SK-N-SH treated with all-trans-retinoic acid at 6 μM for 48 hours (cell line): Measurements from ENCODE around the gene WWC2.

Experiments used
- ATAC-seq: fragments of 200-7000 bp; cut with Tn5 transposase; 3 replicates; pipeline ENCODE4 v1.9.1; 2020; ENCODE audit warnings: mild to moderate bottlenecking, moderate library complexity
- ARNTL ChIP-seq: fragments of 450-650 bp; formaldehyde crosslinking; IDR thresholded peaks from 2 replicates; pipeline ENCODE4 v1.5.0; 2020; ENCODE audit warnings: low read depth, mild to moderate bottlenecking, moderate library complexity, borderline replicate concordance
- BACH2 ChIP-seq: fragments of 250-450 bp; sonication (Bioruptor Pico); IDR thresholded peaks from 2 replicates; pipeline ENCODE4 v1.9.0; 2021; ENCODE audit warnings: mild to moderate bottlenecking, borderline replicate concordance
- CSDC2 ChIP-seq: fragments of 250-450 bp; sonication (Bioruptor Pico); IDR thresholded peaks from 2 replicates; pipeline ENCODE4 v1.5.0; 2020; ENCODE audit warnings: mild to moderate bottlenecking, moderate library complexity
- ESRRG ChIP-seq: fragments of 250-450 bp; sonication (Bioruptor Pico); IDR thresholded peaks from 2 replicates; pipeline ENCODE4 v1.6.1; 2021; ENCODE audit warnings: mild to moderate bottlenecking
- ISL1 ChIP-seq: fragments of 250-450 bp; sonication (Bioruptor Pico); IDR thresholded peaks from 2 replicates; pipeline ENCODE4 v2.1.2; 2022; ENCODE audit warnings: mild to moderate bottlenecking, moderate library complexity
- OSR1 ChIP-seq: fragments of 250-450 bp; sonication (Bioruptor Pico); IDR thresholded peaks from 2 replicates; pipeline ENCODE4 v1.8.0; 2022; ENCODE audit warnings: moderate library complexity, mild to moderate bottlenecking, inconsistent platforms
- PPARA ChIP-seq: fragments of 250-450 bp; sonication (Bioruptor Pico); IDR thresholded peaks from 2 replicates; pipeline ENCODE4 v1.5.0; 2020; ENCODE audit warnings: mild to moderate bottlenecking, borderline replicate concordance
- RARB ChIP-seq: fragments of 250-450 bp; sonication (Bioruptor Pico); IDR thresholded peaks from 2 replicates; pipeline ENCODE4 v1.8.0; 2021; ENCODE audit warnings: mild to moderate bottlenecking, moderate library complexity
- SNAI2 ChIP-seq: fragments of 250-450 bp; sonication (Bioruptor Pico); IDR thresholded peaks from 2 replicates; pipeline ENCODE4 v1.5.0; 2020; ENCODE audit warnings: mild to moderate bottlenecking, moderate library complexity
- TCF4 ChIP-seq: fragments of 250-450 bp; sonication (Bioruptor Pico); IDR thresholded peaks from 2 replicates; pipeline ENCODE4 v1.8.0; 2021; ENCODE audit warnings: mild to moderate bottlenecking, moderate library complexity, borderline replicate concordance
- TOX ChIP-seq: fragments of 250-450 bp; sonication (Bioruptor Pico); IDR thresholded peaks from 2 replicates; pipeline ENCODE4 v1.8.0; 2021; ENCODE audit warnings: mild to moderate bottlenecking, moderate library complexity, borderline replicate concordance
- ZC3H10 ChIP-seq: fragments of 250-450 bp; sonication (Bioruptor Pico); IDR thresholded peaks from 2 replicates; pipeline ENCODE4 v1.5.1; 2021; ENCODE audit warnings: mild to moderate bottlenecking, moderate library complexity
- ZNF565 ChIP-seq: fragments of 450-650 bp; formaldehyde crosslinking; conservative IDR thresholded peaks from 2 replicates; pipeline ENCODE4 v1.5.0; 2020; ENCODE audit warnings: low read depth, mild to moderate bottlenecking, moderate library complexity
- ZNF8 ChIP-seq: fragments of 450-650 bp; formaldehyde crosslinking; IDR thresholded peaks from 2 replicates; pipeline ENCODE4 v1.5.0; 2020; ENCODE audit warnings: mild to moderate bottlenecking, moderate library complexity
- TF ChIP-seq, protein P1 (sequence below): fragments of 250-450 bp; sonication (Bioruptor Pico); IDR thresholded peaks from 2 replicates; pipeline ENCODE4 v1.5.0; 2020; ENCODE audit warnings: mild to moderate bottlenecking, moderate library complexity
- TF ChIP-seq, protein P2 (sequence below): fragments of 250-450 bp; sonication (Bioruptor Pico); IDR thresholded peaks from 2 replicates; pipeline ENCODE4 v1.8.0; 2020; ENCODE audit warnings: mild to moderate bottlenecking, moderate library complexity, borderline replicate concordance
- TF ChIP-seq, protein P3 (sequence below): fragments of 250-450 bp; sonication (Bioruptor Pico); IDR thresholded peaks from 2 replicates; pipeline ENCODE4 v1.5.1; 2021; ENCODE audit warnings: mild to moderate bottlenecking, moderate library complexity
- TF ChIP-seq, protein P4 (sequence below): fragments of 250-450 bp; sonication (Bioruptor Pico); IDR thresholded peaks from 2 replicates; pipeline ENCODE4 v1.5.1; 2020; ENCODE audit warnings: low read depth, mild to moderate bottlenecking, moderate library complexity
- TF ChIP-seq, protein P5 (sequence below): fragments of 250-450 bp; sonication (Bioruptor Pico); IDR thresholded peaks from 2 replicates; pipeline ENCODE4 v1.8.0; 2021; ENCODE audit warnings: low read depth, mild to moderate bottlenecking, moderate library complexity, borderline replicate concordance

WWC2 gene

DNA sequence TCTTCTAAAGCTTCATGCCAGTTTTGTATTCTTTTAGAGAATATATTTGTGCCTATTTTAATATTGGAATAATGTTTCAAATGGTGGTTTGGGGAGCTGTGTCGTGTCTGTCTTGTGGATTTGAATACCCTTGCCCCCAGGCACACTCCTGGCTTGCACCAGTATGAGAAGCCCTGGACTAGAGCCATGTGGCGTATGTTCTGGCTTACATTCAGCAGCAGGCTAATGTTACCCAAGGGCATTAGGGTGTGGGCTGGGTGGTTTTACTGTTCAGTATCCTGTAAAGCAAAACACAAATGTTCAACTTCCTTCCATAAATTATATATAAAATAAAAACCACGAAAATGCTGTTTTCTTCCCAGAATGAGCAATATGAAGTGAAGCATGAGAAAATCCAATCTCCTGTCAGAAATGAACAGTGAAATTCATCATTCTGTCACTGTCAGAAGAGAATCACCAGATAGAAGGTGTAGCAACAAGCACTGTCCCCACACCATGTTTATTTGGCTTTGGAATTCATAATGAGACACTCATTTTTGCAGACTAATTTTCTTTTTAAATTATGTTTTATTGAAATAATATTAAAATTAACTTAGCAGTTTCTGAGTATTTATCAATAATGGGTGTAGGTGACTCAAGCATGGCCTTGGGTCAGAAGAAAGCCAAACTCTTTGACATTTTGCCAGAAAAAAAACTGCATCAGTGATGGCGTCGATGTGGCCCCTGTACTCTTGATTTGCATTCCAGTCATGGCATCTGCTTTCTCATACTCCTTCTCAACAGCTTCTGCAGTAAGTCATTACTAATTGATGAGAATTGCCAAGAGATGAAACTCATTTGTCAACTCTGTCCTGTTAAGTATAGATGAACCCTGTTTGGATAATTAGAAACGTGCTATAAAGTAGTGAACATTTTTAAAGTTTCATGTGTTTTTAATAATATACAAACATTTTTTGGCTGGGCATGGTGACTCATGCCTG, 43.8 kb downstream of the WWC2 start:
- TF ChIP-seq SNAI2 (CRISPR knock-in tag), result no peak
- TF ChIP-seq TOX (CRISPR knock-in tag), result 0 out of 2 replicates have a peak, but pooled peaks have one; percentile 13
- TF ChIP-seq, protein P1, sequence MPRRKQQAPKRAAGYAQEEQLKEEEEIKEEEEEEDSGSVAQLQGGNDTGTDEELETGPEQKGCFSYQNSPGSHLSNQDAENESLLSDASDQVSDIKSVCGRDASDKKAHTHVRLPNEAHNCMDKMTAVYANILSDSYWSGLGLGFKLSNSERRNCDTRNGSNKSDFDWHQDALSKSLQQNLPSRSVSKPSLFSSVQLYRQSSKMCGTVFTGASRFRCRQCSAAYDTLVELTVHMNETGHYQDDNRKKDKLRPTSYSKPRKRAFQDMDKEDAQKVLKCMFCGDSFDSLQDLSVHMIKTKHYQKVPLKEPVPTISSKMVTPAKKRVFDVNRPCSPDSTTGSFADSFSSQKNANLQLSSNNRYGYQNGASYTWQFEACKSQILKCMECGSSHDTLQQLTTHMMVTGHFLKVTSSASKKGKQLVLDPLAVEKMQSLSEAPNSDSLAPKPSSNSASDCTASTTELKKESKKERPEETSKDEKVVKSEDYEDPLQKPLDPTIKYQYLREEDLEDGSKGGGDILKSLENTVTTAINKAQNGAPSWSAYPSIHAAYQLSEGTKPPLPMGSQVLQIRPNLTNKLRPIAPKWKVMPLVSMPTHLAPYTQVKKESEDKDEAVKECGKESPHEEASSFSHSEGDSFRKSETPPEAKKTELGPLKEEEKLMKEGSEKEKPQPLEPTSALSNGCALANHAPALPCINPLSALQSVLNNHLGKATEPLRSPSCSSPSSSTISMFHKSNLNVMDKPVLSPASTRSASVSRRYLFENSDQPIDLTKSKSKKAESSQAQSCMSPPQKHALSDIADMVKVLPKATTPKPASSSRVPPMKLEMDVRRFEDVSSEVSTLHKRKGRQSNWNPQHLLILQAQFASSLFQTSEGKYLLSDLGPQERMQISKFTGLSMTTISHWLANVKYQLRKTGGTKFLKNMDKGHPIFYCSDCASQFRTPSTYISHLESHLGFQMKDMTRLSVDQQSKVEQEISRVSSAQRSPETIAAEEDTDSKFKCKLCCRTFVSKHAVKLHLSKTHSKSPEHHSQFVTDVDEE (CRISPR knock-in tag), result no peak
- no peak for TF ChIP-seq RARB
- TF ChIP-seq TCF4, result peak; percentile 32; the same call in 1 of the 2 replicates
- no peak for TF ChIP-seq ZNF565 (CRISPR knock-in tag)
- TF ChIP-seq, all 23 proteins: peak for 2

DNA sequence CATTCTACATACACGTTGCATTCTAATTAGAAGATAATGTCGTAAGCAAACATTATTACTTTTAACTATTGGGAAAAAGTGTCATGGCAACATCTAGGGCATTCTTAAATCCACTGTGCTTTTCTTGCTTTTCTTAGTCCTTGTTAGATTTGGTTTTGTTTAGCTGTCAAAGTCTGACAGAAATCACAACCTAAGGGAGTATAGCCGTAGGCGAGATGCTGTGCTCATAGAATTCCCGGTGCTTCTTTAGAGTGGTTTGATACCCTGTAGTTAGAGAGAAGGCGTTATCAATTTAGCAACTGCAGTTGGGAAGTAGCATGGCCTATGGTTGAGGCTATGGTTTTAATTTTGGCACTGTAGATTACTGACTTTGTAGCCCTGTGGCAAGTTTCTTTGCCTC, 45.7 kb downstream of the WWC2 start:
- ATAC-seq, result no peak
- TF ChIP-seq ZNF565 (CRISPR knock-in tag) (no peak), OSR1 (no peak), ISL1 (CRISPR knock-in tag) (no peak), TCF4 (no peak), ESRRG (CRISPR knock-in tag) (no peak), PPARA (CRISPR knock-in tag) (no peak)
- TF ChIP-seq, protein P2, sequence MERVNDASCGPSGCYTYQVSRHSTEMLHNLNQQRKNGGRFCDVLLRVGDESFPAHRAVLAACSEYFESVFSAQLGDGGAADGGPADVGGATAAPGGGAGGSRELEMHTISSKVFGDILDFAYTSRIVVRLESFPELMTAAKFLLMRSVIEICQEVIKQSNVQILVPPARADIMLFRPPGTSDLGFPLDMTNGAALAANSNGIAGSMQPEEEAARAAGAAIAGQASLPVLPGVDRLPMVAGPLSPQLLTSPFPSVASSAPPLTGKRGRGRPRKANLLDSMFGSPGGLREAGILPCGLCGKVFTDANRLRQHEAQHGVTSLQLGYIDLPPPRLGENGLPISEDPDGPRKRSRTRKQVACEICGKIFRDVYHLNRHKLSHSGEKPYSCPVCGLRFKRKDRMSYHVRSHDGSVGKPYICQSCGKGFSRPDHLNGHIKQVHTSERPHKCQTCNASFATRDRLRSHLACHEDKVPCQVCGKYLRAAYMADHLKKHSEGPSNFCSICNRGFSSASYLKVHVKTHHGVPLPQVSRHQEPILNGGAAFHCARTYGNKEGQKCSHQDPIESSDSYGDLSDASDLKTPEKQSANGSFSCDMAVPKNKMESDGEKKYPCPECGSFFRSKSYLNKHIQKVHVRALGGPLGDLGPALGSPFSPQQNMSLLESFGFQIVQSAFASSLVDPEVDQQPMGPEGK (CRISPR knock-in tag), result no peak
- TF ChIP-seq, protein P3, sequence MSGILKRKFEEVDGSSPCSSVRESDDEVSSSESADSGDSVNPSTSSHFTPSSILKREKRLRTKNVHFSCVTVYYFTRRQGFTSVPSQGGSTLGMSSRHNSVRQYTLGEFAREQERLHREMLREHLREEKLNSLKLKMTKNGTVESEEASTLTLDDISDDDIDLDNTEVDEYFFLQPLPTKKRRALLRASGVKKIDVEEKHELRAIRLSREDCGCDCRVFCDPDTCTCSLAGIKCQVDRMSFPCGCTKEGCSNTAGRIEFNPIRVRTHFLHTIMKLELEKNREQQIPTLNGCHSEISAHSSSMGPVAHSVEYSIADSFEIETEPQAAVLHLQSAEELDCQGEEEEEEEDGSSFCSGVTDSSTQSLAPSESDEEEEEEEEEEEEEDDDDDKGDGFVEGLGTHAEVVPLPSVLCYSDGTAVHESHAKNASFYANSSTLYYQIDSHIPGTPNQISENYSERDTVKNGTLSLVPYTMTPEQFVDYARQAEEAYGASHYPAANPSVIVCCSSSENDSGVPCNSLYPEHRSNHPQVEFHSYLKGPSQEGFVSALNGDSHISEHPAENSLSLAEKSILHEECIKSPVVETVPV, result no peak
- TF ChIP-seq, protein P4, sequence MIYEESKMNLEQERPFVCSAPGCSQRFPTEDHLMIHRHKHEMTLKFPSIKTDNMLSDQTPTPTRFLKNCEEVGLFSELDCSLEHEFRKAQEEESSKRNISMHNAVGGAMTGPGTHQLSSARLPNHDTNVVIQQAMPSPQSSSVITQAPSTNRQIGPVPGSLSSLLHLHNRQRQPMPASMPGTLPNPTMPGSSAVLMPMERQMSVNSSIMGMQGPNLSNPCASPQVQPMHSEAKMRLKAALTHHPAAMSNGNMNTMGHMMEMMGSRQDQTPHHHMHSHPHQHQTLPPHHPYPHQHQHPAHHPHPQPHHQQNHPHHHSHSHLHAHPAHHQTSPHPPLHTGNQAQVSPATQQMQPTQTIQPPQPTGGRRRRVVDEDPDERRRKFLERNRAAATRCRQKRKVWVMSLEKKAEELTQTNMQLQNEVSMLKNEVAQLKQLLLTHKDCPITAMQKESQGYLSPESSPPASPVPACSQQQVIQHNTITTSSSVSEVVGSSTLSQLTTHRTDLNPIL (CRISPR knock-in tag), result no peak

More for the DNA sequence above, 43.8 kb downstream of the WWC2 start:
- ATAC-seq, result peak; percentile 88

DNA sequence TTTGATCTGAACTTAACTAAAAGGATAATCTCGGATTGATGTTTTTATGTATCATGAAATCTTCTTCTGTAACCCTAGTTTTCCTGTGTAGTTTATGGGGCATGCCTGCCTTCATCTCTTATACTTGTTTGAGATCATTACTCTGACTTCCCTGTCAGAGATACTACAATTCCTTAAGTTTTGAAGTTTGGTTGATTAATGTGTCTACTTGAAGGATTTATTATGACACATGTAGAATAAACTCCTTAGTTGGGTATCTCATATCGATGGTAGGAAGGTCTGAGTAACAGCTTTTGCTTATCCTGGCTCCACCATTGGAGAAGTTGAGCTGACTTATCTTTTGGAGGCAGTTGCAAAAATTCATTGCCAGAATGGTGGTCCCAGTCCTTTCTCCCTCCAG, 46.7 kb downstream of the WWC2 start:
- TF ChIP-seq ZNF8 (CRISPR knock-in tag), result no peak
- TF ChIP-seq, protein P5, sequence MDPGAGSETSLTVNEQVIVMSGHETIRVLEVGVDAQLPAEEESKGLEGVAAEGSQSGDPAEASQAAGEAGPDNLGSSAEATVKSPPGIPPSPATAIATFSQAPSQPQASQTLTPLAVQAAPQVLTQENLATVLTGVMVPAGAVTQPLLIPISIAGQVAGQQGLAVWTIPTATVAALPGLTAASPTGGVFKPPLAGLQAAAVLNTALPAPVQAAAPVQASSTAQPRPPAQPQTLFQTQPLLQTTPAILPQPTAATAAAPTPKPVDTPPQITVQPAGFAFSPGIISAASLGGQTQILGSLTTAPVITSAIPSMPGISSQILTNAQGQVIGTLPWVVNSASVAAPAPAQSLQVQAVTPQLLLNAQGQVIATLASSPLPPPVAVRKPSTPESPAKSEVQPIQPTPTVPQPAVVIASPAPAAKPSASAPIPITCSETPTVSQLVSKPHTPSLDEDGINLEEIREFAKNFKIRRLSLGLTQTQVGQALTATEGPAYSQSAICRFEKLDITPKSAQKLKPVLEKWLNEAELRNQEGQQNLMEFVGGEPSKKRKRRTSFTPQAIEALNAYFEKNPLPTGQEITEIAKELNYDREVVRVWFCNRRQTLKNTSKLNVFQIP, result no peak
- TF ChIP-seq, protein P3, result no peak
- no peak for TF ChIP-seq TOX (CRISPR knock-in tag)
- no peak for TF ChIP-seq ARNTL (CRISPR knock-in tag)
- TF ChIP-seq OSR1, result no peak
- no peak for TF ChIP-seq CSDC2 (CRISPR knock-in tag)
- no peak for TF ChIP-seq ISL1 (CRISPR knock-in tag)
- TF ChIP-seq, protein P2 (CRISPR knock-in tag), result no peak
- no peak for TF ChIP-seq BACH2 (CRISPR knock-in tag)
- no peak for TF ChIP-seq ZC3H10
- ATAC-seq, result no peak
